Measurements from ENCODE around the gene C1QTNF9B.

C1QTNF9B gene

DNA sequence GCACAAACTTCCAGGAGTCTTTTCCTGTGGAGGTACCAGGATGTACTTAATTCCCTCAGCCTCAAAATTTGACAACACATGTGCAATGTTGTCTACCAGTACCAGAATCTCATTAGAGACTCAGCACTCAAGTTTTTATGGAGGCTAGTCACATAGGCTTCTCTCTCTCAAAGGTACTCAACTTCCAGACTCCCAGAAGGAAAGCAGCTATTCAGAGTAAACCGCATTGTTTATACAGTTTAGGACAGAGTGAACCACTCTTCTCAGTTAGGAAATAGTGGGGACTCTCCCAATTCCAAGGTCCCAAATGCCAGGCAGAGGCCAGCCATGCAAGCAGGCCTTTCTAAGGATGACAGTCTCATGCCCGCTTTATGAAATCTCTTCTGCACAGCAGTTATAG is 8.5 kb upstream of the C1QTNF9B start:
- no peaks in the 10 kb centered on the region for H3K36me3 ChIP-seq (ENCODE audit: control insufficient read depth, low read length)
- H3K27ac ChIP-seq (ENCODE audit: low read depth, low read length) = no peak overlapping the region
- no peaks in the 10 kb centered on the region for H4K20me1 ChIP-seq (ENCODE audit: control insufficient read depth, insufficient read depth, low read depth, low read length)
- no peak overlapping the region for H3K4me3 ChIP-seq (ENCODE audit: low read length)
- TF ChIP-seq, protein P1, sequence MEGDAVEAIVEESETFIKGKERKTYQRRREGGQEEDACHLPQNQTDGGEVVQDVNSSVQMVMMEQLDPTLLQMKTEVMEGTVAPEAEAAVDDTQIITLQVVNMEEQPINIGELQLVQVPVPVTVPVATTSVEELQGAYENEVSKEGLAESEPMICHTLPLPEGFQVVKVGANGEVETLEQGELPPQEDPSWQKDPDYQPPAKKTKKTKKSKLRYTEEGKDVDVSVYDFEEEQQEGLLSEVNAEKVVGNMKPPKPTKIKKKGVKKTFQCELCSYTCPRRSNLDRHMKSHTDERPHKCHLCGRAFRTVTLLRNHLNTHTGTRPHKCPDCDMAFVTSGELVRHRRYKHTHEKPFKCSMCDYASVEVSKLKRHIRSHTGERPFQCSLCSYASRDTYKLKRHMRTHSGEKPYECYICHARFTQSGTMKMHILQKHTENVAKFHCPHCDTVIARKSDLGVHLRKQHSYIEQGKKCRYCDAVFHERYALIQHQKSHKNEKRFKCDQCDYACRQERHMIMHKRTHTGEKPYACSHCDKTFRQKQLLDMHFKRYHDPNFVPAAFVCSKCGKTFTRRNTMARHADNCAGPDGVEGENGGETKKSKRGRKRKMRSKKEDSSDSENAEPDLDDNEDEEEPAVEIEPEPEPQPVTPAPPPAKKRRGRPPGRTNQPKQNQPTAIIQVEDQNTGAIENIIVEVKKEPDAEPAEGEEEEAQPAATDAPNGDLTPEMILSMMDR (IDR thresholded peaks at IDR 0.05; ENCODE audit: low read depth, low read length, poor library complexity, severe bottlenecking) = no peak
- no peak for TF ChIP-seq EZH2phosphoT487 (IDR thresholded peaks at IDR 0.05; ENCODE audit: borderline replicate concordance, low read length)
- H3K79me2 ChIP-seq (ENCODE audit: control insufficient read depth, low read length) = no peaks in the 10 kb centered on the region
- H3K4me1 ChIP-seq (ENCODE audit: control insufficient read depth, low read length) = no peaks in the 10 kb centered on the region
- no peaks in the 10 kb centered on the region for H3K9me3 ChIP-seq (ENCODE audit: control insufficient read depth, insufficient read depth, low read length)
- no peaks in the 10 kb centered on the region for H3K9me2 ChIP-seq (replicated peaks; ENCODE audit: control insufficient read depth, low read length)
- no peaks in the 10 kb centered on the region for H3F3A ChIP-seq (ENCODE audit: control insufficient read depth, insufficient read depth)
- H3K27me3 ChIP-seq (ENCODE audit: control insufficient read depth, low read length) = peaks cover 5% of the 10 kb centered on the region; the same call in 1 of the 2 replicates
- H3K4me2 ChIP-seq (ENCODE audit: low read length) = no peak overlapping the region

DNA sequence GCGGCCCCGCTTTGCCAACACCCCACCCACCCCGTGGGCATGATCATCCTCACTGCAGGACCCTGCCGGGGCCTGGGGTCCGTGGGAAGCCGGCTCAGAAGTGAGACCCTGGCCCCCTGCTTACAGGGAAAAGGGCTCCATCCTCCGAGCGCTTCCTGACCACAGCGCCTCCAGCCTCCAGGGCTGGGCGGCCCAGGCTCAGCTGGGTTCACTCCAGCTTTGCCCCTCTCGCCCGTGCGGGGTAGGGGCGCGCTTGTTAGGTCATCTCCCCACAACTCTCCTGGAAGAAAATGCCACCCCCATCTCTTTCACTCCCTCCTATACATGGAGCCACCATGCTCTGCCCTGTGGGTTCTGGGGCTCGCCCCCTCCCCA is 6.6 kb upstream of the C1QTNF9B start:
- Histone ChIP-seq H3K9me3 (ENCODE audit: control insufficient read depth, insufficient read depth, low read length) (no peaks in the 10 kb centered on the region), H3K27me3 (ENCODE audit: control insufficient read depth, low read length) (peaks cover 2% of the 10 kb centered on the region; the same call in 1 of the 2 replicates), H3K4me3 (ENCODE audit: low read length) (no peak overlapping the region), H3K36me3 (ENCODE audit: control insufficient read depth, low read length) (no peaks in the 10 kb centered on the region), H3F3A (ENCODE audit: control insufficient read depth, insufficient read depth) (no peaks in the 10 kb centered on the region), H3K27ac (ENCODE audit: low read depth, low read length) (no peak overlapping the region), H3K4me2 (ENCODE audit: low read length) (no peak overlapping the region), H3K9me2 (replicated peaks; ENCODE audit: control insufficient read depth, low read length) (no peaks in the 10 kb centered on the region), H4K20me1 (ENCODE audit: control insufficient read depth, insufficient read depth, low read depth, low read length) (no peaks in the 10 kb centered on the region), H3K79me2 (ENCODE audit: control insufficient read depth, low read length) (no peaks in the 10 kb centered on the region), H3K4me1 (ENCODE audit: control insufficient read depth, low read length) (0 out of 2 replicates have a peak, but pooled peaks cover 3% of the 10 kb centered on the region)
- TF ChIP-seq, protein P1 (IDR thresholded peaks at IDR 0.05; ENCODE audit: low read depth, low read length, poor library complexity, severe bottlenecking) = no peak
- no peak for TF ChIP-seq EZH2phosphoT487 (IDR thresholded peaks at IDR 0.05; ENCODE audit: borderline replicate concordance, low read length)

GRCh38 chr13:23902975-23903905 is 5.9 kb upstream of the C1QTNF9B start:
- no peak overlapping the region for H3K4me2 ChIP-seq (ENCODE audit: low read length)
- no peak overlapping the region for H3K4me3 ChIP-seq (ENCODE audit: low read length)

More at GRCh38 chr13:23902975-23903905, 5.9 kb upstream of the C1QTNF9B start:
- Histone ChIP-seq H3K4me1 (ENCODE audit: control insufficient read depth, low read length) (0 out of 2 replicates have a peak, but pooled peaks cover 3% of the 10 kb centered on the region), H3K36me3 (ENCODE audit: control insufficient read depth, low read length) (no peaks in the 10 kb centered on the region), H3K9me3 (ENCODE audit: control insufficient read depth, insufficient read depth, low read length) (no peaks in the 10 kb centered on the region), H3K79me2 (ENCODE audit: control insufficient read depth, low read length) (no peaks in the 10 kb centered on the region), H3K27ac (ENCODE audit: low read depth, low read length) (no peak overlapping the region), H3K27me3 (ENCODE audit: control insufficient read depth, low read length) (peaks cover 2% of the 10 kb centered on the region; the same call in 1 of the 2 replicates), H4K20me1 (ENCODE audit: control insufficient read depth, insufficient read depth, low read depth, low read length) (no peaks in the 10 kb centered on the region), H3K9me2 (replicated peaks; ENCODE audit: control insufficient read depth, low read length) (no peaks in the 10 kb centered on the region), H3F3A (ENCODE audit: control insufficient read depth, insufficient read depth) (no peaks in the 10 kb centered on the region)
- TF ChIP-seq EZH2phosphoT487 (IDR thresholded peaks at IDR 0.05; ENCODE audit: borderline replicate concordance, low read length) = no peak
- TF ChIP-seq, protein P1 (IDR thresholded peaks at IDR 0.05; ENCODE audit: low read depth, low read length, poor library complexity, severe bottlenecking) = no peak

All from DOHH2 (cell line).